ENCODE data around the gene PPL. TPM values are rescaled to one million over a fixed set of nuclear protein-coding genes. Genes with fewer than 3 reads are reported as not detected.

The PPL gene
- polyA plus RNA-seq, 1 donor, result 32.2 TPM

DNA sequence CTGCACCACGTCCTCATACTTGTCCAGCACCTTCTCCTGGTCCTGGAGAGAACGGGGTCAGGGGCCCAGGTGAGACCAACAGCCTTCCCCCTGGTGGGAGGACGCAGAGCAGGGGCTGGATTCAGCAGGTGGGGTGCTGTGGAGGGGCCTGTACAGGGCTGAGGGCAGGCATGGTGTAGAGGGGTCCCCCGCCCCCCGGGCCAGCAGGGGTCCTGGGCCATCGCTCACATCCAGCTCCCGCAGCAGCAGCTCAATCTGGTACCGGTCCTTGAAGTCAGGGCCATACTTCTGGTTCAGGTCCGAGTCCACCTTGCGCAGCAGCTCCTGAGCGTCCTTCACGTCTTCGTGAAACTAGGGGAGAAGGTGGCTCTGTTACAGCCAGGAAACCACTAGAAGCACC is 41.6 kb downstream of the PPL start:
- no peak for DNase-seq
- H3K27me3 ChIP-seq (ENCODE audit: control insufficient read depth, insufficient read depth, low read length), result no peaks in the 10 kb centered on the region
- no peak overlapping the region for H3K4me3 ChIP-seq (ENCODE audit: low read length)
- H3K9me3 ChIP-seq (ENCODE audit: control insufficient read depth, low read depth, low read length), result peaks cover 8% of the 10 kb centered on the region
- WGBS (ENCODE audit: insufficient coverage, low lambda C conversion rate), result no CpG with 5 or more reads among the region's 13 CpGs
- H3K36me3 ChIP-seq (ENCODE audit: control insufficient read depth, insufficient read depth, low read length), result peaks cover 77% of the 10 kb centered on the region
- H3K4me1 ChIP-seq (ENCODE audit: control insufficient read depth, insufficient read depth, low read length), result no peaks in the 10 kb centered on the region
- H3K27ac ChIP-seq (ENCODE audit: low read length), result no peak overlapping the region

DNA sequence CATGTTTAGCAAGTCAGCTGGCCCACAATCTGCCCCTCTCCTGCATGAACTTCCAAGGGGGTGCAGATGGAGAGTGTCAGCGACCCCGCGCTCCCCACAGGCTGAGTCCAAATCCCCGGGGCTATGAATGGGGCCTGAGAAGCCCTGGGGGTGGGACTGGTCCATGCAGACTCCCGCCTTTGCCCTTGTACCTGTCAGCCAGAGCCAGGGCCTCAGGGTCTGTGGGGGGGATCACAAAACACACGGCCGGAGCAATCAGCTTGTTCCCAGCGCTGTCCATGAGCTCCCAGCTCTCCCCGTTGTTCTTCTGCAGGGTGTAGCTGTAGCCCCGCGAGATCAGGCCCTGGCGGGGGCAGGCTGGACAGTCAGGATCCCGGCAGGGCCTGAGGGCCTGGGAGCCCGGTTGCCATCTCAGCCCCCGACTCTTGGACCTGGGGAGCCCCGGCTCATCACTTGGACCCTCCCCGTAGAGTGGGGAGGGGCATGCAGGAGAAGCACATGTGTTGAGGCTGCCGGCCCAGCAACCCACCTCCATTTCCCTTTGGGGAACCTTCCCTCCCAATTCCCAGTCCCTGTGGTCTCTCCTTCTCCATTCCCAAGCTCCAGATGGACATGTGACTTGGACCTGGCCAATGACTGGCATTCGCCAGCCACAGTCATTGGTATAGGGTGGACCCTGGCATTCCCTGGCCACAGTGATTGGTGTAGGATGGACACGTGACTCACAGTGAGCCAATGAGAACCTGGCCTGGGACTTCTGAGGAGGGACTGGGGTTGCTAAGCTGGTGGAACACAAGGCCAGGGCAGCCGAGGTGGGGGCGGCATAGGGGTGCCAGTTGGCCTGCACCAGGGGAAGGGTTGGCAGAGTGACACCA is 42.4 kb downstream of the PPL start:
- peaks cover 85% of the 10 kb centered on the region for H3K36me3 ChIP-seq (ENCODE audit: control insufficient read depth, insufficient read depth, low read length)

DNA sequence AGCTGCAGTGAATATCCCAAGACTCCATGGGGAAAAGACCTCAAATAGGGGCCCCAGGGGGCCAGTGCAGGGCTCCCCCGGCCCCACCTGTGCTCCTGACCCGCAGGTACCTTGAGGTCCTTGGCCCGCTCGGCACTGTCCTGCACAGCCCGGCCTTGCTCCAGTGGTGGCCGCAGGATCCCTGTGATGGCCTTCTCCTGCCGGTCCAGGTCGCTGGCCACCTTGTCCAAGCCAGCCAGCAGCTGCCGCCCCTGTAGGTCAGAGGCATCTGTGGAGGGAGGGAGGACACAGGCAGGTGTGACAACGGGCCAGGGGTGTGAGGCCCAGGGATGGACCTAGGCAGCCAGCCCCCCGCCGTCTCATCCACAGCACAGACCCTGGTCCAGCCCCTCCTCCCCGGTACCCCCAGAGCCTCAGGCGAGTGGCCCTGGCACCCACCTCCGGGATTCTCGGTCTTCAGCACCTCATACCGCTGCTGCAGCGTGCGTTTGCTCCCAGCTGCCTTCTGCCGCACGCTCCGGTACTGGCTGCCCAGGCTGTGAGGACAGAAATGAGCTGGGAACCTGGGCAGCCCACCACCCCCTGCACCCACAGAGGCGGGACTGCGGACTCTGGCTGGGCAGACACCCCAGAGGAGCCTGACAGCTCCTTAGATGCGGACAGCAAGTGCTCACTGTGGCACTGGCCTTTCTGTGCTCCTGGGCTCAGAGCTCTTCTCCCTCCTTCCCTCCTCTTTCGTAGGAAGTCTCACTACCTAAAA is 43.7 kb downstream of the PPL start:
- Histone ChIP-seq H3K4me3 (ENCODE audit: low read length) (no peak overlapping the region), H3K4me1 (ENCODE audit: control insufficient read depth, insufficient read depth, low read length) (no peaks in the 10 kb centered on the region), H3K36me3 (ENCODE audit: control insufficient read depth, insufficient read depth, low read length) (peaks cover 79% of the 10 kb centered on the region), H3K9me3 (ENCODE audit: control insufficient read depth, low read depth, low read length) (no peaks in the 10 kb centered on the region), H3K27ac (ENCODE audit: low read length) (no peak overlapping the region), H3K27me3 (ENCODE audit: control insufficient read depth, insufficient read depth, low read length) (no peaks in the 10 kb centered on the region)
- no CpG with 5 or more reads among the region's 26 CpGs for WGBS (ENCODE audit: insufficient coverage, low lambda C conversion rate)
- DNase-seq, result no peak

More for the DNA sequence above, 42.4 kb downstream of the PPL start:
- WGBS (ENCODE audit: insufficient coverage, low lambda C conversion rate), result no CpG with 5 or more reads among the region's 22 CpGs
- Histone ChIP-seq H3K9me3 (ENCODE audit: control insufficient read depth, low read depth, low read length) (peaks cover 8% of the 10 kb centered on the region), H3K4me1 (ENCODE audit: control insufficient read depth, insufficient read depth, low read length) (no peaks in the 10 kb centered on the region), H3K27me3 (ENCODE audit: control insufficient read depth, insufficient read depth, low read length) (no peaks in the 10 kb centered on the region), H3K4me3 (ENCODE audit: low read length) (no peak overlapping the region), H3K27ac (ENCODE audit: low read length) (no peak overlapping the region)
- DNase-seq, result no peak

DNA sequence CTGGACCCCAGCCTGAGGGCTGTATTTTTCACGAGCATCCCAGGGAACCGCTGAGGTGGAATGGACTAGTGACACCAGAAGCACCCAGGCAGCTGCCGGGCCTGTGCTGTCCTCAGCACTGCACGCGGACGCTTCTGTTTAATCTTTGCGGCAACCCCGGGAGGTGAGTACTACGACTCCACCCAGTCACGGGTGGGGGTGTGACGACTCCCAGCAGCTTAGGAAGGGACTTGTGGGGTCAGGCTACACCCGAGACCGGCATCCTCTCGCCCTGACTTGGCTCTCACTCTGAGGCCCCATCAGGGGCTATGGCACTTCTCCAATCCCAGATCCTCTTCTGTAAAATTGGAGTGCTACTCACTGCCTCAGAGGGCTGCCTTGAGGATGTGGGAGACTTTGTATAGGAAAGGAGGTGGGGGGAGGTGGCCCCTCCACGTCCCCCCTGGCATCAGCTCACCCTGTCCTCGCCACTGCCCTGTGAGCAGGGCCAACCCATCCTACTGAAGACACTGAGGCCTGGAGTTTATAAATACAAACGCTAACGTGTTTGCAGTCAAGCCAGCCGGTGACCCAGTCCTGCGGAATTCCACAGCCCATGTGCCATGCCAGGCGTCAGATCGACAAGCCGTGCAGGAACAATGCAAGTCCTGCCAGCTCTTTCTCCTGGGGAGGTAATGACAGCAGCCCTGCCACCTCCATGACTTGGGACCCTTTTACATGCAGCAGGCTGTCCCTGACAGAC is 44.4 kb downstream of the PPL start:
- Histone ChIP-seq H3K4me3 (ENCODE audit: low read length) (no peak overlapping the region), H3K27ac (ENCODE audit: low read length) (no peak overlapping the region)
- no peak for DNase-seq

DNA sequence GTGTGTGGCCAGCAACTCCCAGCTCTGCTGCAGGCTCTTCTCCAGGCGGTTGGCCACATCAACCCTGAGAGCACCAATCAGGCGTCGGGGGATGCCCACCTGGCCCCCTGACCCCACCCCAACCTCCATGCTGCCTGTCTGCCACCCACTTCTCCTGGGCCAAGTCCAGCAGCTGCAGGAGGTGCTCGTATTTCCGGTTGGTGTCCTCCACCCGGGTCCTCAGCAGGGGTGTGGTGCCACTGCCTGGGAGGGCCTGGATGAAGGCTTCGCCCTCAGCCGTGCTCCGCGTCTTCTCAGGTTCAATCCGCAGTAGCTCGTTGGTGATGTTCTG is 45.1 kb downstream of the PPL start:
- H3K9me3 ChIP-seq (ENCODE audit: control insufficient read depth, low read depth, low read length), result no peaks in the 10 kb centered on the region
- no peak overlapping the region for H3K27ac ChIP-seq (ENCODE audit: low read length)
- H3K4me1 ChIP-seq (ENCODE audit: control insufficient read depth, insufficient read depth, low read length), result no peaks in the 10 kb centered on the region
- no peak overlapping the region for H3K4me3 ChIP-seq (ENCODE audit: low read length)
- no peak for DNase-seq
- peaks cover 87% of the 10 kb centered on the region for H3K36me3 ChIP-seq (ENCODE audit: control insufficient read depth, insufficient read depth, low read length)
- H3K27me3 ChIP-seq (ENCODE audit: control insufficient read depth, insufficient read depth, low read length), result no peaks in the 10 kb centered on the region
- no CpG with 5 or more reads among the region's 12 CpGs for WGBS (ENCODE audit: insufficient coverage, low lambda C conversion rate)

More for the DNA sequence above, 44.4 kb downstream of the PPL start:
- no peaks in the 10 kb centered on the region for H3K9me3 ChIP-seq (ENCODE audit: control insufficient read depth, low read depth, low read length)
- 88% methylated on average over 3 of the region's 23 CpGs for WGBS (ENCODE audit: insufficient coverage, low lambda C conversion rate)
- no peaks in the 10 kb centered on the region for H3K4me1 ChIP-seq (ENCODE audit: control insufficient read depth, insufficient read depth, low read length)
- H3K36me3 ChIP-seq (ENCODE audit: control insufficient read depth, insufficient read depth, low read length), result peaks cover 84% of the 10 kb centered on the region
- no peaks in the 10 kb centered on the region for H3K27me3 ChIP-seq (ENCODE audit: control insufficient read depth, insufficient read depth, low read length)

DNA sequence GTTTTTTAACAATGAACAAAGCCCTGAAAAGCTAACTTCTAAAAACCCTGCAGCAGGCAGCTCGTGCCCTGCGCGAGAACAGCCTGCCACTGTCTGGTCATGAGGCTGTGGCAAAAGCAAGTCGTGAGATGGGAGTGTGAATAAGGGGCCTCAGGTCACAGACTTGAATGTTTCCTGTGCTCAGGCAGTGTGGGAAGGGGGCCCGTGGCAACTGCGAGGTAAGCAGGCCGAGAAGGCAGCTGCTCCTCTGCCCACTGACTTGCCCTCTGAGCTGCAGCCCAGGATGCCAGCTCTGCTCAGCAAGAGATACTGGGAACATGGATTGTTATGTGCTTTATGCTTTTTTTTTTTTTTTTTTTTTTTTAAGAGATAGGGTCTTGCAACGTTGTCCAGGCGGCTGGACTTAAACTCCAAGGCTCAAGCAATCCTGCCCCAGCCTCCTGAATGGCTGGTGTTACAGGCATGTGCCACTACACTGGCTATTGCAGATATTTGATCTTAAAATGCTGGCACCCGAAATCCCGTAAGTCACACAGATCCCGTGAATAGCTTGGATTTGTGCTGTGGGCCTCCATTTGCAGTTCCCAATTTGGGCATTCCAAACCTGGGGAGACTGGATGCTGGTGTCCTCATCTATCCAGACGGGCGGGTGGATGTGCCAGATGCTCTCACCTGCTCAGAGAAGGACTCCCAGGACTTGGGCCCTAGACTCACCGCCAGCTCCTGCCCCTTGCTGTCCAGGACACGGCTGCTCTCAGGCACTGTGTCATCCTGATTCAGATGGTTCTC is 45.7 kb downstream of the PPL start:
- Histone ChIP-seq H3K27me3 (ENCODE audit: control insufficient read depth, insufficient read depth, low read length) (no peaks in the 10 kb centered on the region), H3K4me3 (ENCODE audit: low read length) (no peak overlapping the region), H3K4me1 (ENCODE audit: control insufficient read depth, insufficient read depth, low read length) (no peaks in the 10 kb centered on the region), H3K36me3 (ENCODE audit: control insufficient read depth, insufficient read depth, low read length) (peaks cover 85% of the 10 kb centered on the region), H3K9me3 (ENCODE audit: control insufficient read depth, low read depth, low read length) (no peaks in the 10 kb centered on the region), H3K27ac (ENCODE audit: low read length) (no peak overlapping the region)
- WGBS (ENCODE audit: insufficient coverage, low lambda C conversion rate), result no CpG with 5 or more reads among the region's 16 CpGs
- DNase-seq, result no peak

DNA sequence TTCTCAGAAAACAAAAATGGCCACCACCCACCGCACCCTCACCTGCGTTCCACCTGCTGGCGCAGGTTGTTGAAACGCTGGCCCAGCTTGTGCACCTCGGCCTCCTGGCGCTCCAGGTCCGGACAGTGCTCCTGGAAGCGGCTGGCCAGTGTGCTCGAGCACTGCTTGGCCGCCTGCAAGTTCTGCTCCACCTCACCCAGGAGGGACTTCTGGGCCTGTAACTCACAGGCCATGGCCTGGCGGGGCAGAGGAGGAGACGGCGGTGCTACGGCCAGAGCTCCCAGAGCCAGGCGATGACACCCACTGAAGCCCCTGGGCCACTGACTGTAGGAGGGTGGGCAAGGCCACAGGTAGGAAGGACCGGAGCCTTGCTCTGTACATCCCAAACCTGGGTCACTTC is 46.3 kb downstream of the PPL start:
- peaks cover 87% of the 10 kb centered on the region for H3K36me3 ChIP-seq (ENCODE audit: control insufficient read depth, insufficient read depth, low read length)
- WGBS (ENCODE audit: insufficient coverage, low lambda C conversion rate), result no CpG with 5 or more reads among the region's 16 CpGs
- no peak overlapping the region for H3K27ac ChIP-seq (ENCODE audit: low read length)
- no peaks in the 10 kb centered on the region for H3K9me3 ChIP-seq (ENCODE audit: control insufficient read depth, low read depth, low read length)
- DNase-seq, result no peak
- no peaks in the 10 kb centered on the region for H3K27me3 ChIP-seq (ENCODE audit: control insufficient read depth, insufficient read depth, low read length)
- H3K4me3 ChIP-seq (ENCODE audit: low read length), result no peak overlapping the region
- no peaks in the 10 kb centered on the region for H3K4me1 ChIP-seq (ENCODE audit: control insufficient read depth, insufficient read depth, low read length)

DNA sequence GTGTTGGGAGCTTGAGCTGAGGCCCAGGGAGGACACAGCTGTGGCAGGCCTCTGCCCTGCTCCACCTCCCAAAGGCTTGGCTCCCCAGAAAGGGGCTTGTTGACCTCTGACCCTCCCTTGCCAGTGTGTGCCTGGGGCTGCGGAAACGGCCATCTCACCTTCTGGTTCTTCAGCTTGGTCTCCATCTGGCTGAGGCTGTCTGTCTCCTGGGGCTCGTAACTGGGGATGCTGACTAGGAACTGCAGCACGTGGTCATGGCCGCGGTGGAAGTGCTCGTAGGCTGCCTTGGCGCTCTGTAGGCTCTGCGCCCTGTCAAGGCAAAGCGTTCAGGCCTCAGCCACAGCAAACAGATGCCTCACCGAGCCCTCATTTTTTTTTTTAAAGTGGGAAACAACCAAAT is 46.9 kb downstream of the PPL start:
- no peaks in the 10 kb centered on the region for H3K27me3 ChIP-seq (ENCODE audit: control insufficient read depth, insufficient read depth, low read length)
- H3K4me3 ChIP-seq (ENCODE audit: low read length), result no peak overlapping the region
- H3K9me3 ChIP-seq (ENCODE audit: control insufficient read depth, low read depth, low read length), result peaks cover 3% of the 10 kb centered on the region
- 93% methylated on average over 5 of the region's 11 CpGs for WGBS (ENCODE audit: insufficient coverage, low lambda C conversion rate)
- no peak for DNase-seq
- no peak overlapping the region for H3K27ac ChIP-seq (ENCODE audit: low read length)
- H3K4me1 ChIP-seq (ENCODE audit: control insufficient read depth, insufficient read depth, low read length), result no peaks in the 10 kb centered on the region
- peaks cover 87% of the 10 kb centered on the region for H3K36me3 ChIP-seq (ENCODE audit: control insufficient read depth, insufficient read depth, low read length)

DNA sequence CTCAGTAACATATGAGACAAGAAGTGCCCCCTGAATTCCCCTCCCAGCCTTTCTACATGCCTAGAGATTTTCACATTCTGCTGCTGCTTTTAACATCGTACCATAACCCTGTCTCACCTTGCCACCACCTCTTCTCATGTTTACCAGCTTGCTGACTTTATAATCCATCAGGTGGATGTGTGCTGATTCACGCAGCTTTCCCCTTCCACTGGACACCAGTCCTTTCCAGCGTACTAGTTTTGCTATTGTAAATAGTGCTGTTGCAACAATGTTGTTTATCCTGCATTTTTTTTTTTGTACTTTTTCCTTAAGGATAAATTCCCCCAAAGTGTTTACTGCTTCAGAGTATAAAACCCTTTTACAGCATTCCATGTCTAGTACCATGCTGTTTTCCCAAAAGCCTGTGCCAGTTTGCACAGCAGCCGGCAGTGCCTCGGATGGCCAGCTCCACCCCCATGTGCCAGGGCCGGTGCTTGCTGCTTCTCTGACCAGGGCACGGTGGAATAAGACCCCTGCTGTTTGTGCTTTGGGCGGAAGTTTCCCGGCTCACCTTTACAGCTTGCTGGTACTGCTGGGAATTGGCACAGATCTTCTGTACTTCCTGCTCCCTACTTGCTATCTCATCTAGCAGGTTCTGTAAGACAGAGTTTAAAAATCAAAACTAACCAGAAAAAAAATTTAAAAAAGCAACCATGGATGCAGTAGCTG is 48.4 kb downstream of the PPL start:
- H3K27me3 ChIP-seq (ENCODE audit: control insufficient read depth, insufficient read depth, low read length), result no peaks in the 10 kb centered on the region
- DNase-seq, result no peak
- no CpG with 5 or more reads among the region's 9 CpGs for WGBS (ENCODE audit: insufficient coverage, low lambda C conversion rate)
- peaks cover 15% of the 10 kb centered on the region for H3K9me3 ChIP-seq (ENCODE audit: control insufficient read depth, low read depth, low read length)
- no peaks in the 10 kb centered on the region for H3K4me1 ChIP-seq (ENCODE audit: control insufficient read depth, insufficient read depth, low read length)
- H3K4me3 ChIP-seq (ENCODE audit: low read length), result no peak overlapping the region
- H3K36me3 ChIP-seq (ENCODE audit: control insufficient read depth, insufficient read depth, low read length), result peaks cover 90% of the 10 kb centered on the region
- H3K27ac ChIP-seq (ENCODE audit: low read length), result no peak overlapping the region
